CD14-positive monocyte (primary cell): Measurements from ENCODE around the gene WDR19. TPM values are rescaled to one million over a fixed set of nuclear protein-coding genes. Genes with fewer than 3 reads are reported as not detected.

Experiments used
- DNase-seq, 3 donors: peaks; one replicate each; pipeline ENCODE4 v3.0.0-alpha.2; 2011 to 2022
- H2AFZ ChIP-seq: 2 replicates; pipeline ENCODE4 v1.6.0; 2012; ENCODE audit warnings: mild to moderate bottlenecking, low read depth, low read length, inconsistent platforms; ENCODE audit not compliant: insufficient read depth, poor library complexity, severe bottlenecking
- H3K27ac ChIP-seq, 2 donors: 1 replicate in 1 of 2; 2 replicates in 1 of 2; pipeline ENCODE4 v1.5.1; 2012 to 2013; ENCODE audit warnings: low read length in 2 of 2, control low read depth in 1 of 2, inconsistent platforms in 1 of 2, low read depth in 1 of 2, mild to moderate bottlenecking in 1 of 2
- H3K27me3 ChIP-seq, 2 donors: one replicate each; pipeline versions ENCODE4 v1.6.0 to v1.6.1; 2011 to 2013; ENCODE audit warnings: low read length in 2 of 2; ENCODE audit not compliant: control insufficient read depth in 2 of 2, insufficient read depth in 2 of 2
- H3K36me3 ChIP-seq, 2 donors: replicated peaks in 1 of 2; 1 replicate in 1 of 2; 2 replicates in 1 of 2; pipeline versions ENCODE4 v1.5.1 to v1.6.1; 2012 to 2013; ENCODE audit warnings: low read length in 2 of 2, control low read depth in 1 of 2, inconsistent platforms in 1 of 2, mild to moderate bottlenecking in 1 of 2; ENCODE audit not compliant: insufficient read depth in 2 of 2, control insufficient read depth in 1 of 2
- H3K4me1 ChIP-seq, 2 donors: 1 replicate in 1 of 2; 2 replicates in 1 of 2; pipeline versions ENCODE4 v1.5.1 to v1.6.1; 2012 to 2013; ENCODE audit warnings: low read length in 2 of 2, control low read depth in 1 of 2, inconsistent platforms in 1 of 2, mild to moderate bottlenecking in 1 of 2, moderate library complexity in 1 of 2; ENCODE audit not compliant: insufficient read depth in 2 of 2, control insufficient read depth in 1 of 2
- H3K4me2 ChIP-seq: replicated peaks from 2 replicates; pipeline ENCODE3; 2012; ENCODE audit warnings: low read length, moderate library complexity, mild to moderate bottlenecking; ENCODE audit not compliant: poor library complexity, severe bottlenecking; ENCODE audit errors: extremely low read depth
- H3K4me3 ChIP-seq, 3 experiments: fragments of 200-600 bp in 1 of 3; sonication (generic) in 1 of 3; replicated peaks in 1 of 3; 1 replicate in 2 of 3; 2 replicates in 1 of 3; pipeline ENCODE4 v1.5.1; 2011 to 2013; ENCODE audit warnings: low read length in 3 of 3, mild to moderate bottlenecking in 3 of 3, control low read depth in 2 of 3, low read depth in 2 of 3, inconsistent platforms in 1 of 3, moderate library complexity in 1 of 3
- H3K79me2 ChIP-seq: 2 replicates; pipeline ENCODE4 v1.6.0; 2012; ENCODE audit warnings: mild to moderate bottlenecking, control low read depth, inconsistent platforms, low read length, moderate library complexity; ENCODE audit not compliant: insufficient read depth
- H3K9ac ChIP-seq: 2 replicates; pipeline ENCODE4 v1.6.0; 2017; ENCODE audit warnings: low read length, mild to moderate bottlenecking; ENCODE audit not compliant: insufficient read depth, poor library complexity, severe bottlenecking
- H3K9me3 ChIP-seq, 2 donors: replicated peaks in 1 of 2; 1 replicate in 1 of 2; 2 replicates in 1 of 2; pipeline versions ENCODE4 v1.5.1 to v1.6.1; 2012 to 2013; ENCODE audit warnings: low read length in 2 of 2, control low read depth in 1 of 2; ENCODE audit not compliant: control insufficient read depth in 1 of 2, insufficient read depth in 1 of 2
- H4K20me1 ChIP-seq: 2 replicates; pipeline ENCODE4 v1.6.0; 2012; ENCODE audit warnings: mild to moderate bottlenecking, low read length, control low read depth, moderate library complexity; ENCODE audit not compliant: insufficient read depth
- H3K27ac Mint-ChIP-seq, 7 donors: one replicate each; pipeline ENCODE4 v1.8.0; 2020; ENCODE audit warnings: mild to moderate bottlenecking in 7 of 7, mixed read lengths in 7 of 7, moderate library complexity in 6 of 7, inconsistent platforms in 2 of 7
- H3K27me3 Mint-ChIP-seq, 3 donors: one replicate each; pipeline ENCODE4 v1.8.0; 2021 to 2022; ENCODE audit warnings: low read depth in 3 of 3, mild to moderate bottlenecking in 3 of 3, mixed read lengths in 3 of 3, moderate library complexity in 3 of 3, inconsistent platforms in 1 of 3
- H3K36me3 Mint-ChIP-seq, 2 donors: one replicate each; pipeline ENCODE4 v1.8.0; 2020; ENCODE audit warnings: mixed read lengths in 2 of 2, inconsistent platforms in 1 of 2, mild to moderate bottlenecking in 1 of 2
- H3K4me1 Mint-ChIP-seq: one replicate; pipeline ENCODE4 v1.8.0; 2020; ENCODE audit warnings: mild to moderate bottlenecking, mixed read lengths
- H3K4me3 Mint-ChIP-seq, 2 donors: one replicate each; pipeline ENCODE4 v1.8.0; 2020; ENCODE audit warnings: mild to moderate bottlenecking in 2 of 2, mixed read lengths in 2 of 2, moderate library complexity in 1 of 2
- H3K9me3 Mint-ChIP-seq, 7 donors: one replicate each; pipeline ENCODE4 v1.8.0; 2020 to 2022; ENCODE audit warnings: mixed read lengths in 7 of 7, mild to moderate bottlenecking in 6 of 7, moderate library complexity in 6 of 7, inconsistent platforms in 2 of 7
- CTCF ChIP-seq: fragments of 200-600 bp; IDR thresholded peaks from one replicate; pipeline ENCODE4 v1.8.0; 2022; ENCODE audit warnings: antibody characterized with exemption, mild to moderate bottlenecking
- WGBS: methylation state at CpG from one replicate; pipeline ENCODE4 v1.1.5; 2013; ENCODE audit warnings: missing lambda C conversion rate; ENCODE audit not compliant: insufficient coverage; 5-methylcytosine and 5-hydroxymethylcytosine counted together
- intact Hi-C, 2 donors: fragments of 100-400 bp; cut with micrococcal nuclease; formaldehyde crosslinking; loops; one replicate each; pipeline versions ENCODE4 v1.15.0 to v1.15.1; 2023
- polyA plus RNA-seq, 3 donors: library from polyadenylated mRNA; depleted of rRNA in 1 of 3; unstranded in 2 of 3; stranded (reverse) in 1 of 3; fragments of 300-500 nt in 2 of 3; fragments of >200 nt in 1 of 3; fragmentation: Illumina TruSeq in 2 of 3; gene quantifications; 1 replicate in 2 of 3; 2 replicates in 1 of 3; pipeline ENCODE4 v1.2.3, GENCODE V29; 2012 to 2021

WDR19 gene
- polyA plus RNA-seq, 3 donors = 1.7 to 11.4 (median 2.0) TPM

- Mint-ChIP-seq H3K4me3 (no peak overlapping the region), H3K36me3 (no peaks in the 10 kb centered on the region), H3K27me3 (no peaks in the 10 kb centered on the region), H3K4me1 (no peaks in the 10 kb centered on the region), H3K27ac (no peak overlapping the region), H3K9me3 (no peaks in the 10 kb centered on the region)
- TF ChIP-seq CTCF = no peak
- no peaks in the 10 kb centered on the region for H3K79me2 ChIP-seq
- H3K4me1 ChIP-seq = no peaks in the 10 kb centered on the region
- no peak overlapping the region for H3K9ac ChIP-seq
- intact Hi-C loops = no loop called here
- H3K27ac ChIP-seq = no peak overlapping the region
- H3K4me2 ChIP-seq = no peak overlapping the region
- H3K4me3 ChIP-seq = no peak overlapping the region
- no peaks in the 10 kb centered on the region for H3K9me3 ChIP-seq
- H3K27me3 ChIP-seq = no peaks in the 10 kb centered on the region
- 100% methylated on average over 1 of the region's 3 CpGs for WGBS
- DNase-seq = no peak
- no peaks in the 10 kb centered on the region for H3K36me3 ChIP-seq
- H2AFZ ChIP-seq = no peak overlapping the region
- H4K20me1 ChIP-seq = no peaks in the 10 kb centered on the region
Measured at GRCh38 chr4:39231660-39232059, 49.3 kb downstream of the WDR19 start.

- Histone ChIP-seq H3K27ac (no peak overlapping the region), H3K27me3 (no peaks in the 10 kb centered on the region), H3K4me3 (no peak overlapping the region), H3K79me2 (no peaks in the 10 kb centered on the region), H3K4me2 (no peak overlapping the region), H3K36me3 (no peaks in the 10 kb centered on the region), H3K4me1 (no peaks in the 10 kb centered on the region), H2AFZ (no peak overlapping the region), H4K20me1 (no peaks in the 10 kb centered on the region), H3K9ac (no peak overlapping the region), H3K9me3 (no peaks in the 10 kb centered on the region)
- H3K27me3 Mint-ChIP-seq = no peaks in the 10 kb centered on the region
- no peaks in the 10 kb centered on the region for H3K4me1 Mint-ChIP-seq
- H3K36me3 Mint-ChIP-seq = no peaks in the 10 kb centered on the region
- DNase-seq = no peak
- intact Hi-C loops = no loop called here
- H3K9me3 Mint-ChIP-seq = no peaks in the 10 kb centered on the region
- TF ChIP-seq CTCF = no peak
- no peak overlapping the region for H3K27ac Mint-ChIP-seq
- 100% methylated on average over 1 of the region's 7 CpGs for WGBS
- H3K4me3 Mint-ChIP-seq = no peak overlapping the region
Measured at GRCh38 chr4:39232100-39232499, 49.8 kb downstream of the WDR19 start.
